DMS79 treated with DMSO at 0.1 percent for 48 hours (cell line): ENCODE results near the gene HACE1.

Experiments
- DNase-seq: peaks from one replicate; lab custom pipeline; 2025; lab: John Stamatoyannopoulos, UW

HACE1 gene

GRCh38 chr6:104686550-104687175 lies 173.1 kb downstream of the HACE1 start:
- DNase-seq = no peak

GRCh38 chr6:104685871-104686549 lies 173.7 kb downstream of the HACE1 start:
- no peak for DNase-seq

- no peak for DNase-seq
Measured at GRCh38 chr6:104684911-104685415, 174.8 kb downstream of the HACE1 start.

GRCh38 chr6:104683809-104684208 lies 175.9 kb downstream of the HACE1 start:
- no peak for DNase-seq

- DNase-seq = no peak
Measured at GRCh38 chr6:104682722-104683643, 176.7 kb downstream of the HACE1 start.

GRCh38 chr6:104680539-104680938 lies 179.2 kb downstream of the HACE1 start:
- no peak for DNase-seq

GRCh38 chr6:104679971-104680370 lies 179.7 kb downstream of the HACE1 start:
- no peak for DNase-seq
